HCT116 (cell line): ENCODE measurements around the gene TFEB. TPM values are rescaled to one million over a fixed set of nuclear protein-coding genes. Genes with fewer than 3 reads are reported as not detected.

Experiments used
- ATAC-seq: fragments of 200-7000 bp; cut with Tn5 transposase; 2 replicates; pipeline ENCODE4 v1.9.1; 2020; ENCODE audit warnings: mild to moderate bottlenecking, moderate library complexity
- BruUV-seq: library from RNA; stranded (reverse); fragments of 400-500 nt; replicated peaks from 2 replicates; lab custom pipeline; 2021; lab: Mats Ljungman, UMichigan
- CTCF ChIA-PET: fragments of 300-600 bp; sonication (Branson Sonifier 250); formaldehyde crosslinking; loops from one replicate; lab custom pipeline; 2021; ENCODE audit warnings: antibody characterized with exemption; lab: Charles Lee
- POLR2A ChIA-PET: fragments of 300-600, 350-600 bp; sonication (Branson Sonifier 250); formaldehyde crosslinking; loops from one replicate; lab custom pipeline; 2021; ENCODE audit warnings: antibody characterized with exemption; lab: Charles Lee
- RAD21 ChIA-PET, 2 experiments: fragments of 300-600 bp; sonication (Branson Sonifier 250); formaldehyde crosslinking; loops; one replicate each; lab custom pipeline; 2023; ENCODE audit warnings: low total read pairs in 2 of 2; ENCODE audit not compliant: uncharacterized antibody in 2 of 2, unreplicated experiment in 2 of 2, low non-redundant PET in 1 of 2; lab: Charles Lee
- DNase-seq: peaks from one replicate; pipeline ENCODE4 v3.0.0-alpha.2; 2010; ENCODE audit warnings: low read depth, low spot score
- H2AFZ ChIP-seq: fragments of 200-600 bp; shearing (Covaris generic), sonication (generic); 2 replicates; pipeline ENCODE4 v1.6.1; 2017; ENCODE audit warnings: low read depth, mixed run types, mixed read lengths, antibody characterized with exemption, low read length; ENCODE audit not compliant: poor library complexity, severe bottlenecking
- H3K27ac ChIP-seq: 2 replicates; pipeline ENCODE4 v1.5.1; 2012; ENCODE audit warnings: low read depth, low read length
- H3K27me3 ChIP-seq: fragments of 200-600 bp; sonication (generic); 2 replicates; pipeline ENCODE4 v1.6.1; 2016; ENCODE audit warnings: mixed run types, low read length, mixed read lengths; ENCODE audit not compliant: insufficient read depth
- H3K36me3 ChIP-seq, 2 experiments: fragments of 200-500 bp in 1 of 2; fragments of 200-600 bp in 1 of 2; sonication (Bioruptor generic) in 1 of 2; sonication (generic) in 1 of 2; 2 replicates each; pipeline versions ENCODE4 v1.5.1 to v1.6.1; 2014 to 2016; ENCODE audit warnings: low read length in 2 of 2, inconsistent platforms in 1 of 2, mixed read lengths in 1 of 2, mixed run types in 1 of 2; ENCODE audit not compliant: insufficient read depth in 2 of 2, control insufficient read depth in 1 of 2
- H3K4me1 ChIP-seq, 2 experiments: fragments of 200-600 bp in 1 of 2; sonication (generic) in 1 of 2; 2 replicates each; pipeline versions ENCODE4 v1.5.1 to v1.6.1; 2012 to 2017; ENCODE audit warnings: low read length in 2 of 2, inconsistent platforms in 1 of 2, mild to moderate bottlenecking in 1 of 2, mixed read lengths in 1 of 2, mixed run types in 1 of 2, moderate library complexity in 1 of 2; ENCODE audit not compliant: insufficient read depth in 2 of 2, control insufficient read depth in 1 of 2
- H3K4me2 ChIP-seq: fragments of 200-600 bp; sonication (generic); 2 replicates; pipeline ENCODE4 v1.6.1; 2017; ENCODE audit warnings: mixed run types, low read length, mixed read lengths
- H3K4me3 ChIP-seq, 2 experiments: fragments of 200-600 bp in 1 of 2; sonication (generic) in 1 of 2; replicated peaks in 1 of 2; 2 replicates each; pipeline ENCODE4 v1.5.1; 2011 to 2016; ENCODE audit warnings: low read length in 2 of 2, control low read depth in 1 of 2, low read depth in 1 of 2, mild to moderate bottlenecking in 1 of 2, mixed read lengths in 1 of 2, mixed run types in 1 of 2
- H3K79me2 ChIP-seq: fragments of 200-600 bp; sonication (generic); 2 replicates; pipeline ENCODE4 v1.6.1; 2017; ENCODE audit warnings: mild to moderate bottlenecking, mixed run types, low read length, moderate library complexity, mixed read lengths; ENCODE audit not compliant: insufficient read depth
- H3K9ac ChIP-seq: fragments of 200-600 bp; sonication (generic); 2 replicates; pipeline ENCODE4 v1.6.1; 2016; ENCODE audit warnings: low read length, mixed read lengths
- H3K9me2 ChIP-seq: fragments of 200-600 bp; sonication (generic), shearing (Covaris generic); 2 replicates; pipeline ENCODE4 v1.6.1; 2017; ENCODE audit warnings: mixed run types, mild to moderate bottlenecking, moderate library complexity; ENCODE audit not compliant: insufficient read depth
- H3K9me3 ChIP-seq, 2 experiments: fragments of 200-500 bp in 1 of 2; fragments of 200-600 bp in 1 of 2; sonication (Bioruptor generic) in 1 of 2; sonication (generic) in 1 of 2; 2 replicates each; pipeline ENCODE4 v1.6.1; 2014 to 2017; ENCODE audit warnings: low read length in 2 of 2, mixed read lengths in 2 of 2, inconsistent platforms in 1 of 2, low read depth in 1 of 2, mild to moderate bottlenecking in 1 of 2, mixed run types in 1 of 2, moderate library complexity in 1 of 2; ENCODE audit not compliant: control insufficient read depth in 1 of 2, insufficient read depth in 1 of 2
- H4K20me1 ChIP-seq: fragments of 200-600 bp; sonication (generic), shearing (Covaris generic); 2 replicates; pipeline ENCODE4 v1.6.1; 2017; ENCODE audit warnings: mixed run types, mild to moderate bottlenecking, moderate library complexity; ENCODE audit not compliant: insufficient read depth
- EGR1 ChIP-seq: IDR thresholded peaks from 2 replicates; pipeline ENCODE4 v1.6.1; 2012; ENCODE audit warnings: low read depth
- RAD21 ChIP-seq: IDR thresholded peaks from 2 replicates; pipeline ENCODE4 v1.6.1; 2012; ENCODE audit warnings: low read depth, mild to moderate bottlenecking
- intact Hi-C: fragments of 100-400 bp; cut with micrococcal nuclease; formaldehyde crosslinking; loops from 2 replicates; pipeline ENCODE4 v1.10.0; 2022
- total RNA-seq: library from RNA; stranded (reverse); gene quantifications from one replicate; pipeline ENCODE4 v1.2.1, GENCODE V29; 2021; ENCODE audit not compliant: unreplicated experiment

The TFEB gene
- total RNA-seq, 1 experiment from 2014 or later: 4.8 TPM

DNA sequence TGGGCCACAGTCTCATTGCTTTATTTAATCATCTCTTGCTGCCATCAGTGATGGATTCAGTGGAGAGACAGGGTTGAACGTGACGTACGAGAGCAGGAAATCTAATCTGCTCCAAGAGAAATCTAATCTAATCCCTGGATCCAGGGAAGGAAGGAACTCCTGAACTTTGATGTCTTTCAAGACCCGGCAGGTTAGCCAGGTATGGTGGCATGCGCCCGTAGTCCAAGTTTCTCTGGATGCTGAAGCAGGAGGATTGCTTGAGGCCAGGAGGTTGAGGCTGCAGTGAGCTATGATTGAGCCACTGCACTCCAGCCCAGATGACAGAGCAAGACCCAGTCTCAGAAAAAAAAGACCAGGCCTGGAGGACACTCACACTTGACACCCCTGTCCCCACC is 23.2 kb upstream of the TFEB start:
- Histone ChIP-seq H3K27ac (no peak overlapping the region), H3K4me1 (peaks cover 0 to 3% of the 10 kb centered on the region in 2 experiments; a peak in 1 of 4 replicates), H3K9ac (no peak overlapping the region), H3K4me3 (no peak overlapping the region), H2AFZ (no peak overlapping the region), H3K27me3 (no peaks in the 10 kb centered on the region), H3K79me2 (no peaks in the 10 kb centered on the region), H3K9me2 (no peaks in the 10 kb centered on the region), H3K9me3 (no peaks in the 10 kb centered on the region), H3K36me3 (no peaks in the 10 kb centered on the region), H3K4me2 (no peak overlapping the region), H4K20me1 (no peaks in the 10 kb centered on the region)
- intact Hi-C loops: no loop called here
- DNase-seq (no peak), ATAC-seq (no peak)
- ChIA-PET POLR2A (no interaction called here), RAD21 (no interaction called here), CTCF (no interaction called here)
- TF ChIP-seq RAD21: no peak
- BruUV-seq: no TSS peak

- H3K9me2 ChIP-seq: no peaks in the 10 kb centered on the region
- RAD21 ChIA-PET: no interaction called here
- POLR2A ChIA-PET: no interaction called here
- CTCF ChIA-PET: no interaction called here
- H3K4me2 ChIP-seq: no peak overlapping the region
- no peaks in the 10 kb centered on the region for H4K20me1 ChIP-seq
- H2AFZ ChIP-seq: no peak overlapping the region
- no TSS peak for BruUV-seq
- H3K9me3 ChIP-seq: no peaks in the 10 kb centered on the region
- no peak overlapping the region for H3K4me3 ChIP-seq
- DNase-seq: no peak
- H3K27me3 ChIP-seq: no peaks in the 10 kb centered on the region
- ATAC-seq: no peak; the same call in 1 of the 2 replicates
- H3K4me1 ChIP-seq: peaks cover 0 to 3% of the 10 kb centered on the region in 2 experiments; a peak in 1 of 4 replicates
- no peaks in the 10 kb centered on the region for H3K36me3 ChIP-seq
- peak; percentile 42; the same call in 1 of the 2 replicates for TF ChIP-seq EGR1
- no peak for TF ChIP-seq RAD21
- TF ChIP-seq, all 23 proteins: peak for 1
- H3K79me2 ChIP-seq: no peaks in the 10 kb centered on the region
- no peak overlapping the region for H3K9ac ChIP-seq
- H3K27ac ChIP-seq: no peak overlapping the region
- intact Hi-C loops: no loop called here
Measured at GRCh38 chr6:41757931-41758640, 22.7 kb upstream of the TFEB start.
